OCI-LY7 (cell line): ENCODE data around the gene SLC26A9.

Experiments
- EZH2phosphoT487 ChIP-seq: fragments of 200-600 bp; sonication (generic); IDR thresholded peaks from 2 replicates; pipeline ENCODE4 v1.6.1; 2018; ENCODE audit warnings: low read depth, borderline replicate concordance, mild to moderate bottlenecking, mixed run types, antibody characterized with exemption, low read length, moderate library complexity, mixed read lengths
- TF ChIP-seq, protein P1 (sequence below): fragments of 200-600 bp; sonication (generic); conservative IDR thresholded peaks from 2 replicates; pipeline ENCODE4 v1.5.1; 2014; ENCODE audit warnings: mild to moderate bottlenecking, antibody characterized with exemption, low read length, moderate library complexity, mixed read lengths

DNA sequence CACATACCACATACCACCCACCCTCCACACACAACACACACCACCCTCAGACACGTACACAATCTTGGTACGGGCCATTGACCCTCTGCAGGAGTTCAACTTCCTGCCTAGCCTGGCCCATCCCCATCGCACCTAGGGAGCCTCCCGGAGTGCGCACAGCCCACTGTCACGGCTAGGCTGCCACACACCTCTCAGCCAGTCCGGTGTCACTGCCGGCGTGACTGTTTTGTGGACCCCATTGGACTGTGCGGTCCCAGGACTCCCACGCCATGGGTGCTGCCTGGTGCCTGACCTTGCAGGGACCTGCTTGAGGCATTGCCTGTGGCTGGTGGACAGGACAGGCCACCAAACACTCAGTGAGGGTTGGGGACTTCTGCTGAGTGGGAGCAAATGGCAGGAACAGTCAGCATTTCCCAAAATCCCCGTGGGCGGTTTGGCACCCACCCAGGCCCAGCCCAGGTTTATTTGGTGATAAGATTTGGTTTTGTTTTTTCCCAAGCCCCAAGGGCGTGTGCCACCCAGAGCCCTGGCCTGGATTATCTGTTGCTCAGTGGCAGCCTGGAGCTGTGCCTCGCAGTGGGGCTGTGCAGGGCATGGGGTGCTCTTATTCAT, 32.2 kb upstream of the SLC26A9 start:
- TF ChIP-seq, protein P1, sequence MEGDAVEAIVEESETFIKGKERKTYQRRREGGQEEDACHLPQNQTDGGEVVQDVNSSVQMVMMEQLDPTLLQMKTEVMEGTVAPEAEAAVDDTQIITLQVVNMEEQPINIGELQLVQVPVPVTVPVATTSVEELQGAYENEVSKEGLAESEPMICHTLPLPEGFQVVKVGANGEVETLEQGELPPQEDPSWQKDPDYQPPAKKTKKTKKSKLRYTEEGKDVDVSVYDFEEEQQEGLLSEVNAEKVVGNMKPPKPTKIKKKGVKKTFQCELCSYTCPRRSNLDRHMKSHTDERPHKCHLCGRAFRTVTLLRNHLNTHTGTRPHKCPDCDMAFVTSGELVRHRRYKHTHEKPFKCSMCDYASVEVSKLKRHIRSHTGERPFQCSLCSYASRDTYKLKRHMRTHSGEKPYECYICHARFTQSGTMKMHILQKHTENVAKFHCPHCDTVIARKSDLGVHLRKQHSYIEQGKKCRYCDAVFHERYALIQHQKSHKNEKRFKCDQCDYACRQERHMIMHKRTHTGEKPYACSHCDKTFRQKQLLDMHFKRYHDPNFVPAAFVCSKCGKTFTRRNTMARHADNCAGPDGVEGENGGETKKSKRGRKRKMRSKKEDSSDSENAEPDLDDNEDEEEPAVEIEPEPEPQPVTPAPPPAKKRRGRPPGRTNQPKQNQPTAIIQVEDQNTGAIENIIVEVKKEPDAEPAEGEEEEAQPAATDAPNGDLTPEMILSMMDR = no peak
- TF ChIP-seq EZH2phosphoT487 = no peak
